HG03457 (cell line): ENCODE measurements around the gene ACTA2.

ENCODE experiments used
- ATAC-seq: cut with Tn5 transposase; IDR thresholded peaks from one replicate; pipeline ENCODE4 v1.9.1; 2021; ENCODE audit warnings: moderate number of reproducible peaks; ENCODE audit not compliant: unreplicated experiment

The ACTA2 gene

GRCh38 chr10:88920986-88921593, 31.5 kb downstream of the ACTA2 start:
- ATAC-seq, result no peak

DNA sequence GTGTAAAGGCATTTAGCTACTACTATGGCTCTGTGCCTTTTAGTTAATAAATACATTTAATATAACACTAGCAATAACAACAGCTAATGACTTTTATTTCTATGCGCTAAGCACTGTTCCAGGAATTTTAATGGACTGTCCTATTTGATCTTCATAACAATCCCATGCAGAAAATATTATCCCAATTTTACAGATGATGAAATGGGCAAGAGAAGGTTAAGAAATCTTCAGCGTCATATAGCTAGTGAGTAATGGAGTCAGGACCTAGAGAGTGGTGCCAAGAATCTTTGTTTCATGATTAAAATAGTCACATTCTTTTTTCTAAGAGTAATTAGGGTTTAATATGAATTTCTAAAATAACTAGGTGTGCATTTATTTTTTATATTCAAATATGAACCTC, 32.4 kb downstream of the ACTA2 start:
- ATAC-seq, result no peak

GRCh38 chr10:88919041-88919440, 33.5 kb downstream of the ACTA2 start:
- no peak for ATAC-seq

DNA sequence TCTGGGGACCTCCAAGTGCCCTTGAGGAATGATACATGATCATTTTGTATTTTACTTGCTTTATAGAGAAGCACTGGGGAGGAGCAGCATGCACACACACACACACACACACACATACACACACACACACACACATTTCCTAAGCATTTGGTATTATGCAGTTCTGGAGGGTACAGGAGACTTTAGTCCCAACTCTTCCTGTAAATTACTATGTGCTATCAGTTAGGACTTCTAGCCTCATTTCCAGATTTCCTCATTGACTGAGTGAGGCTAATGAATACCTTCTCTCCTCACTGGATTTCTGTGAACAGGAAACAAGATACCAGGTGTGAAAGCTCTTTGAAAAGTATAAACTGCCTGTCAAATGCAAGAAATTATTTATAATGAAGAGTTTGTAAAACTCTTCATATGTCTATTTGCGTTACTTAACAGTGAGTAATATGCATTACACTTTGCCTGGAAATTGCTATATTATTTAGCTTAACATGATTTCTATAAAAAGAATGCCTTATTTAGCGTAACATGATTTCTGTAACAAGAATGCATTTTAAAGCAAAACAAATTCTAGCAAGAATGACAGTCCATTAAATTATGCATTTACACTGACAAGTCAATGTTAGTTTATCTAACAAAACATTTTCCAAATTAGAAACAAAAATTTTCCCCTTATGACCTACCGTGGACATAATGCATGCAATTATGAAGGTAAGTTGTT, 34.2 kb downstream of the ACTA2 start:
- ATAC-seq, result no peak

DNA sequence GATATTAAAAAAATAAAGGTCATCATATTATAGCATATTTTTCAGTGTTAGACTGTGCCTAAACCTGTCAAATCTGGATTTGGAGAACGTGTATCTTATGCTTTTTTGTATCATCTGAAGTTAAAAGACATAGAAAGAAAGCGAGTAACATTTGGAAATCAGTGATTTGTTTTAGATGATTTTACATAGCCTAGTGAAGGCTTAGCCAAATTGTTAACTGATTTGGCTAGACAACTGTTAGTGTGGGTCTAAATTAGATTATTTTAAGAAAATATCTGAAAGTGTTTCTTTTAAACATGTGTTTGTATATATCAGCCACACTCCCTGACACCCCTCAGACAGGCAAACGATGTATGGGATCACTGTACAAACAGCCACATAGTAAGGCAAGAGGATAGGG, 35.6 kb downstream of the ACTA2 start:
- no peak for ATAC-seq

DNA sequence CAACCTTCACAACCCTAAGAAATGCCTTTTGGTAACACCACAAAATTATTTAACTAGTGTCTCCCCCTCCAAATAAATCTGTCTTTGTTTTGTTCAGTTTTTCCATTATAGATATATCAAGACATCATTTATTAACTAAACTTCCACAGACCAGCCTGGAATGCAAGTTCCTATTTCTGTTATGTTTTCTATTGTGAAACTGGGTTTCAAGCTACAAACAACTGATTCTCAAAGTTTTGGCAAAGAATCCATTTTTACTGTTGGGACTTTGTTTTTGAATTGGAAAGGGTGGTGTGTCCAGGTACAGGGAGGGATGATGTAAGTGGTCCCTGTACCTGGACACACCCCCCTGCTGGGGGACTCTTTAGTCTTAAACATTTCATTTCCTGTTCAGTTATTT, 36.3 kb downstream of the ACTA2 start:
- ATAC-seq, result no peak

GRCh38 chr10:88915781-88916180, 36.8 kb downstream of the ACTA2 start:
- no peak for ATAC-seq

DNA sequence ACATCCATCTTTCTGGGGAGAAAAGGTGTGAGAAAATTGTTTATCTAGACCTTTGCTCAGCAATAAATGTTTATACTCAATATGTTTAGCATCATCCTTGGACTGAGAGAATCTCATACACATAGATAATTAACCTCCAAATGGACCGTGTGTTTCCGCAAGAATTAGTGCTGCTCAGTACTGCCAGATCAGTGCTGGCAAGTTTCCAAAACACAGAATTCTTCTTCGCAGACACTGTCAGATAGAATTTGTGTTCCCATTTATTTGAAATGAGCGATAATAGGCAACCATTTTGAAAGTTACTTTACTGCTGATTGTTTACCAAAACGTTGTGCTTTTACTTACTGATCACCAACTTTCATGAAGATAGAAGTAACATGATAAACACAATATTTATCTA, 38.8 kb downstream of the ACTA2 start:
- ATAC-seq, result no peak

DNA sequence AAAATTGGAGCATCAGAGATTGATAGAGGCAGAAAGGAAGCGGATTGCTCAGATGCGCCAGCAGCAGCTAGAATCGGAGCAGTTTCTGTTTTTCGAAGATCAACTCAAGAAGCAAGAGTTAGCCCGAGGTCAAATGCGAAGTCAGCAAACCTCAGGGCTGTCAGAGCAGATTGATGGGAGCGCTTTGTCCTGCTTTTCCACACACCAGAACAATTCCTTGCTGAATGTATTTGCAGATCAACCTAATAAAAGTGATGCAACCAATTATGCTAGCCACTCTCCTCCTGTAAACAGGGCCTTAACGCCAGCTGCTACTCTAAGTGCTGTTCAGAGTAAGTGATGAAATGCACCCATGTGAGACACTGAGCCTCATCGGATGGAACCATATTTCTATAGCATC, 39.4 kb downstream of the ACTA2 start:
- ATAC-seq, result no peak

DNA sequence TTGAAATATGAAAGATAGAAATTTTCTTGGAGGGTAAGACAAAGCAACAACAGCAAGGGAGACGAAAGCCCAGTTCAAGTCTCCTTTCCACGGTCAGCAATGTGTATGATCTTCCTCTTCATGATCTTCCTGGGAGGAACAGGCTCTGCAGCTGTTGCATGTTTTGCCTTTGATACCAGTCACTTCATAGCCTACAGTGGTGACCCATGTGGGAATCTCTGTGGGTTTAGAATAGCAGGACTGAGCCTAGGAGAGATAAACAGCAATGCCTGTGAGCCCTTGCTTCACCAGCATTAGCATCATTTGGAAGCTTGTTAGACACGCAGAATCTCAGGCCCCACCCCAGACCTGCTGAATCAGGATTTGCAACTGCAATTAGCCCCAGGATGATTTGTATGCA, 40.7 kb downstream of the ACTA2 start:
- no peak for ATAC-seq

DNA sequence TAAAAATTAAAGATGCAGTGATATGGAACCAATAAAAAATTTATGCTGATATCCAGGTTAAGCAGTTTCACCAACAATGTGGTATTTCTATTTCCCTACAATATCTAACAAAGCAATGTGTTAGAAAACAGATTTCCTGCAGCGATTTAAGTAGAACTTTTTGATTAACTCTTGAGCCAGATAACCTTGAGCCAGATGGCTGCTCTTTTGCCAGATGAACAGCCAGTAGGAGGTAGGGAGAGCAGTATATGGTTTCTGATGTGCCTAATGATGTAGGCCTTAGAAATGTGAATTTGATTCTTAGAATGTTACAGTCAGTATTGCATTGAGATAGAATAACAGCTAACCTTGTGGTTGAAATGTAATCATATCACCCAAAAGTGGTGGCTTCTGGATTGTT, 41.5 kb downstream of the ACTA2 start:
- no peak for ATAC-seq

DNA sequence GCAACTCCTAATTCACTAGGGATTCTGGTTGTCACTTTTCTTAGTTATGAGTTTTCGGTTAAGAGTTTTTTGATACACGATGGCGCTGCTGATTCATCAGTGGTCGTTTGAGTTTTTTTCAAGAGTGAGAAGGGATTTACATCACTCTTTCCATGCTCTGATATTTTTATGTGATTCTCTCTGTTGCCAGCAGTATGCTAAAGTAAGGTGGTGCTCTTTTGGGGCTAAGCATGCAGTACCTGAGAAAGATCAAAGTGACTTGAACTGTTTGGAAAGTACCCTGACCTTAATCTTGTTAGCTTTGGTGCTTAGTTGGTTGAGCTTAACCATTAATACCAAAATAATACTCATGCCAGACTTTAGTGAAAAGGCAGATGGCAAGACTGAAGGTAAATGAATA, 44.4 kb downstream of the ACTA2 start:
- no peak for ATAC-seq

DNA sequence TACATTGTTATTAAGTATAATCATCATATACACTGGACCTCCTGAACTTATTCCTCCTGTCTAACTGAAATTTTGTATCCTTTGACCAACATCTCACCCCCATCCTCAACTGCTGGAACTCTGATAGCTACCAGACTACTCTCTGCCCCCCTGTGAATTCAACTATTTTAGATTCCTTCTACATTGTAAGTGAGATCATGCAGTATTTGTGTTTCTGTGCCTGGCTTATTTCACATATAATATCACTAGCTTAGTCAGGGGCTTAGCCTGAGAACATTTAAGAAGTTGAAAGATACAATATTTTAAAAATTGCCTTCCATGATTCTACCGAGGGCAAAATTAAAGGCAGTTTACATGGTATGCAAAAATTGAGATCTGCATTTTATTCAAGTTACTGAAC, 45.7 kb downstream of the ACTA2 start:
- no peak for ATAC-seq

DNA sequence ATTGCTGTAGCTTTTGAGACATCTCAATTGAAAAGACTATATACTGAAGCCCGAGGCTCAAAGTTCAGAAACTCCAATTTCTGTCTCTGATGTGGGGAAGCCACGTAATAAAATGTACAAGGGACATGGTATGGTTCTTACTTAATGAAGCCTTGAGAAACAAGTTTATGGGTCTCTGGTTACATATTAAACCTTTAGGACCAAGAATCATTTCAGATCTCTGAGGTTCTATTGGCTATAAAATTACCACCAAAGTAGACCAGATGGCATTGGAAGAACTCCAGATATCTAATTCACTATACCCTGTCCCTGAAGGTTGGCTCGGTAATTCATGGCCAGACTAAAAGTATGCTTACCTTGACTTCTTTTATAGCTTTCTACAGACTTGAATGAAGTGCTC, 48.9 kb downstream of the ACTA2 start:
- ATAC-seq, result no peak

GRCh38 chr10:88901984-88902789, 50.4 kb downstream of the ACTA2 start:
- peak; percentile 22 for ATAC-seq

GRCh38 chr10:88901206-88901983, 51.2 kb downstream of the ACTA2 start:
- peak; percentile 60 for ATAC-seq

DNA sequence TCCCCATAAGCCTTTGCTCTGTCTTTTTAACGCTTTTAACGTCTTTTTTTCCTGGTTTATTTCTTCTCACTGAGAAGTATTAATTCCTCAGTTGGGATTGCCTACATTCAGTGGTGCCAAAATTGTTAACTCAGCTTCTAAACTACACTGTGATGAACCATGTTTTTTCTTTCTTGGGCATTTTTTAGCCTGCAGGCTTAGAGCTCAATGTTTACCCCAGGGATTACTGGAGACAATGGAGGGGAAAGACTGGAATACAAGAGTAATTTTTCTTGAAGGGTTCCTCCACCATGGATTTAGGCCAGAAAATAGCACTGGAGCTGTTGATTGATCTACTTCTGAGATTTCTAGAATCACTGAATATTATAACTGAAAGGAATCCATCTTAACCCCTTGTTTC, 52.7 kb downstream of the ACTA2 start:
- no peak for ATAC-seq

GRCh38 chr10:88898727-88899126, 53.8 kb downstream of the ACTA2 start:
- ATAC-seq, result no peak

GRCh38 chr10:88896994-88897853, 55.3 kb downstream of the ACTA2 start:
- ATAC-seq, result no peak

- no peak for ATAC-seq
Measured at GRCh38 chr10:88896372-88896993, 56.1 kb downstream of the ACTA2 start.
